ENCODE data around the gene GLTP.
A peak's percentile ranks its signal among the peaks of the same experiment; 100 is the strongest.
"Not testable (repeated sequence)": the region's sequence is repeated elsewhere in the genome, so short reads cannot be mapped to it uniquely, and the experiment has no call there.

The GLTP gene

GRCh38 chr12:109880043-109880931 lies at the start of gene GLTP:
TSS of gene GLTP (minus strand) at chr12:109880541. CDS start at chr12:109880374, 167 bp downstream.
- ATAC-seq: peak; percentile 98
- Mint-ChIP-seq H3K4me1 (peaks cover 46% of the 10 kb centered on the region), H3K9me3 (no peaks in the 10 kb centered on the region), H3K36me3 (peaks cover 13% of the 10 kb centered on the region), H3K27ac (peak within 1 kb of the TSS; percentile 99), H3K4me3 (peak within 1 kb of the TSS; percentile 95)
- DNase-seq (ENCODE audit: low spot score in 2 of 2): peak; percentile 90 to 93

DNA sequence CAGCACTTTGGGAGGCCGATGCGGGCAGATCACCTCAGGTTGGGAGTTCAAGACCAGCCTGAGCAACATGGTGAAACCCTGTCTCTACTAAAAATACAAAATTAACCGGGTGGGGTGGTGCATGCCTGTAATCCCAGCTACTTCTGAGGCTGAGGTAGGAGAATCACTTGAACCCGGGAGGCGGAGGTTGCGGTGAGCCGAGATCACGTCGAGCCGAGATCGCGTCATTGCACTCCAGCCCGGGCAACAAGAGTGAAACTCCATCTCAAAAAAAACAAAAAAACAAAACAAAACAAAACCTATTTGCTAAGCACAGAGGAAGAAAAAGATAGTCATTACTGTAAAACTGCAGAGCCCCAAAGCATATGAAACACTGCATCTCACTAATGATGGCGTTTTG lies 49.0 kb upstream of the GLTP start:
- peaks cover 63% of the 10 kb centered on the region for H3K36me3 Mint-ChIP-seq
- not testable (repeated sequence) for ATAC-seq; H3K9me3 Mint-ChIP-seq; H3K4me3 Mint-ChIP-seq; H3K27ac Mint-ChIP-seq; DNase-seq (ENCODE audit: low spot score in 2 of 2); H3K4me1 Mint-ChIP-seq

DNA sequence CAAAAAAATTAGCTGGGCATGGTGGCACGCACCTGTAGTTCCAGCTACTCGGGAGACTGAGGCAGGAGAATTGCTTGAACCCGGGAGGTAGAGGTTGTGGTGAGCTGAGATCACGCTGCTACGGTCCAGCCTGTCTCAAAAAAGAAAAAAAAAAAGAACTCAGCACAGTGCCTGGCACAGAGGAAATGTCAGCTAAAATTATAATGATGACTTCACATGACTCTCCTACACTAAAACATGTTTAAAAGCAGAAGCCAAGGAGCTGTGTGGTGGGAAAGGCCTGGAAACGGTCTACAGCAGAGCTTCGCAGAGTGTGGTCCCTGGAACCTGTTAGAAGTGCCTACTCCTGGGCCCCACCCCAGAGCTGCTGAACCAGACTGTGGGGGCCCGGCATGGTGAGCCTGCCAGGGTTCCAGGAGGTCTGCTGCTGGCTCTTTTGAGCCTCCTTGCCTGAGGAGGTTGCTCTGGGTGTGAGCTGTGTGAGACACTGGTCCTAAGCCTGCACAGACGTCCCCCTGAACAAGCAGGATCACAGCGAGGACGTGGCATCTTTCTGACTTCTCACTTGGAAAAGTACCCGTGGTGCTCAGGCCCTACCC lies 47.8 kb upstream of the GLTP start:
- DNase-seq (ENCODE audit: low spot score in 2 of 2) (no peak), ATAC-seq (no peak)
- Mint-ChIP-seq H3K4me3 (no peak overlapping the region), H3K4me1 (peaks cover 6% of the 10 kb centered on the region), H3K27ac (no peak overlapping the region), H3K36me3 (peaks cover 53% of the 10 kb centered on the region), H3K9me3 (no peaks in the 10 kb centered on the region)

GRCh38 chr12:109927622-109928021 lies 47.3 kb upstream of the GLTP start:
- Mint-ChIP-seq H3K4me1 (peaks cover 6% of the 10 kb centered on the region), H3K36me3 (peaks cover 47% of the 10 kb centered on the region), H3K4me3 (no peak overlapping the region), H3K9me3 (no peaks in the 10 kb centered on the region), H3K27ac (no peak overlapping the region)
- ATAC-seq (peak; percentile 65), DNase-seq (ENCODE audit: low spot score in 2 of 2) (peak in 1 of 2 donors; percentile 12)

DNA sequence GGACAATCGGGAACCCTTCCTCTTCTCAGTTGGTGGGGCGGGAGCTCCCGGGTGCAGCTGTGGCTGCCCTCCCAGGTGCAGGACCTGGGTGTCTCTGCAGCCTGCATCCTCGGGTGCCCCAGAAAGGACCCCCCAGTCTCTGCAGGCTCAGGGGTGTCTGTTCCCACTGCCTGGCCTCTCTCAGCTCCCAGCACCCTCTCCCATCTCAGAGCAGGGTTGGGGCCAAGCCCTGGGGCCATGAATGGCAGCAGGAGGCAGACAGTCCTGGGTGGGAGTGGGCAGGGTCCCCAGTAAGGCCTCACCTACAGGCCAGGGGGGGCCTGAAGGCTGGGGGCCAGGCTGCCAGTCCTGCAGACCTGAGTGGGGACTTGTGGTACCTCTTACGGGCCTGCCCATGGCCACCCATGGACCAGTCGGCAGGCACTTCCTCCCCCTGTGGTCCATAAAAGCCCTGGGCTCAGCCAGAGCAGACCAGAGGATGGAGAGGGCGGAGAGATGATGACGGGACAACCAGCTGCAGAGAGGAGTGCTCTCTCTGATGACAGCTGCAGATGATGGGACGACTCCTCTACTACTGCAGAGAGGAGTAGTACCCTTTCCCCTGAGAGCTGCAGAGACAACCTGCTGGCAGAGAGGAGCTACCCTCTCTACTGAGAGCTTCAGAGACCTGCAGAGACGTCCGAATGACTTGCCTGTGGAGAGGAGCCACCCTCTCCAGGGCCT lies 46.3 kb upstream of the GLTP start:
- no peaks in the 10 kb centered on the region for H3K9me3 Mint-ChIP-seq
- H3K4me3 Mint-ChIP-seq: no peak overlapping the region
- peaks cover 6% of the 10 kb centered on the region for H3K4me1 Mint-ChIP-seq
- H3K27ac Mint-ChIP-seq: no peak overlapping the region
- DNase-seq (ENCODE audit: low spot score in 2 of 2): no peak
- peaks cover 38% of the 10 kb centered on the region for H3K36me3 Mint-ChIP-seq
- ATAC-seq: no peak

DNA sequence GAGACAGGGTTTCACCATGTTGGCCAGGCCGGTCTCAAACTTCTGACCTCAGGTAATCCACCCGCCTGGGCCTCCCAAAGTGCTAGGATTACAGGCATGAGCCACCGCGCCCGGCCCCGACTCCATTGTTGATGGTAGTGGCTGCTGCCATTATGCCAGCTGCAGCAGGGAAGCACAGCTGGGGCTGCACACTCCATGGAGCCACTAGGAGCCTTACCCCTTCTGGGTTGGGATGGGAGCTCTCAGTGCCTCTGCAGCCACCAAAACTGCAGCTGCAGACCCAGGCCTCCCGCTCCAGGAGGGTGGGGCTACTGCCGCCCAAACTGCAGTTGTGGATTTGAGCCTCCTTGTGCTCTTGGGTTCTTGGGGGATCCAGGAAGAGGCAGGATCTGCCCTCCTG lies 45.7 kb upstream of the GLTP start:
- Mint-ChIP-seq H3K27ac (no peak overlapping the region), H3K4me3 (no peak overlapping the region), H3K9me3 (no peaks in the 10 kb centered on the region), H3K4me1 (peaks cover 6% of the 10 kb centered on the region), H3K36me3 (peaks cover 37% of the 10 kb centered on the region)
- DNase-seq (ENCODE audit: low spot score in 2 of 2) (no peak), ATAC-seq (no peak)

GRCh38 chr12:109925185-109925840 lies 45.0 kb upstream of the GLTP start:
- ATAC-seq: no peak
- no peaks in the 10 kb centered on the region for H3K9me3 Mint-ChIP-seq
- H3K4me1 Mint-ChIP-seq: peaks cover 6% of the 10 kb centered on the region
- H3K27ac Mint-ChIP-seq: peak overlapping the region; percentile 21
- no peak overlapping the region for H3K4me3 Mint-ChIP-seq
- H3K36me3 Mint-ChIP-seq: peaks cover 41% of the 10 kb centered on the region
- DNase-seq (ENCODE audit: low spot score in 2 of 2): no peak

DNA sequence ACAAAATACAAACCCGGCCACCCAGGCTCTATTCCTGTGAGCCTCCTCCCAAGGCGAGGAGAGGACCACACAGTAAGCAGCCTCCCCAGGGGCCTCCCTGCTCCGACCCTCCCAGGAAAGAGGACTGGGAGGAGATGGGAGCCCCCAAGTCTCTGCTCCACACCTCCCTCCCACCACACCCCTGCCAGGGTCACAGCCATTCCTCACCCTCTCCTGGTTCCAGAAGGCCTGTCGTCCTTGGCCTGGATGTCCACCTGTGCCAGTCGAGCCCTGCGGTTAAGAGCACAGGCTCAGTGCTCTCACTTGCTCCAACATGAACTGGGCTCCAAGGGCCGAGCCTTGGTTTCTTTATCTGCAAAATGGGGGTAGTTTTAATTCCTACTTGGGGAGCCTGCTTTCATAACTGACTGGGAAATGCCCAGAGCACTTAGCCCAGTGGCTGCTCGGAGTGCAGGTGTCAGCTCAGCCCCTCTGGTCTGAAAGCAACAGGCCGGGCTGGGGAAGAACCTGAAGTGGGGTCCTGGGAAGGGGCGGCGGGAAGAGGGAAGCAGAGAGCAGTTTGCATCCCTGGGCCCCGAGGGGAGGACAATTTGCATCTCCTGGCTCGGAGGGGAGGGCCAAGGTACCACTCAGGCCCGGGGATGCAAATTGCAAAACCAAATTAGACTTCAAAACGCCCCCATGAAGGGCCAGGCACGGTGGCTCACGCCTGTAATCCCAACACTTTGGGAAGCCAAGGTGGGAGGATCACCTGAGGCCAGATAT lies 43.3 kb upstream of the GLTP start:
- Mint-ChIP-seq H3K9me3 (no peaks in the 10 kb centered on the region), H3K27ac (no peak overlapping the region), H3K36me3 (peaks cover 47% of the 10 kb centered on the region), H3K4me1 (peaks cover 6% of the 10 kb centered on the region), H3K4me3 (no peak overlapping the region)
- DNase-seq (ENCODE audit: low spot score in 2 of 2) (no peak), ATAC-seq (no peak)

- Mint-ChIP-seq H3K36me3 (peaks cover 53% of the 10 kb centered on the region), H3K4me3 (no peak overlapping the region), H3K9me3 (no peaks in the 10 kb centered on the region), H3K4me1 (peaks cover 6% of the 10 kb centered on the region), H3K27ac (no peak overlapping the region)
- DNase-seq (ENCODE audit: low spot score in 2 of 2) (no peak), ATAC-seq (no peak)
Measured at GRCh38 chr12:109923038-109923437, 42.7 kb upstream of the GLTP start.

DNA sequence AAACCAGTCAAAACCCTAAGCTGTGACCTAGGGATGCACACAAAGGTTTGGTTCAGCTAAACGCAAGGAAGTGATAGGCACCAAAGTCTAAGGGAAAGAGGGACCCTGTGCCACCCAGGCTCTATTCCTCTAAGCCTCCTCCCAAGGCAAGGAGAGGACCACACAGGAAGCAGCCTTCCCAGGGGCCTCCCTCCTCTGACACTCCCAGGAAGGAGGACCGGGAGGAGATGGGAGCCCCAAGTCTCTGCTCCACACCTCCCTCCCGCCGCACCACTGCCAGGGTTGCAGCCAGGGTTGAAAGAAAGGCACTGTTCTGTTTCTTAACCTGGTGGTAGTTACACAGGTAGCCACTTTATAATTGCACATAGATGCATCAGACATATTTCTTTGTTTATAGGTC lies 41.6 kb upstream of the GLTP start:
- peaks cover 56% of the 10 kb centered on the region for H3K36me3 Mint-ChIP-seq
- no peaks in the 10 kb centered on the region for H3K4me1 Mint-ChIP-seq
- DNase-seq (ENCODE audit: low spot score in 2 of 2) (no peak), ATAC-seq (no peak)
- H3K4me3 Mint-ChIP-seq: no peak overlapping the region
- no peaks in the 10 kb centered on the region for H3K9me3 Mint-ChIP-seq
- H3K27ac Mint-ChIP-seq: peak overlapping the region; percentile 67

GRCh38 chr12:109920261-109920780 lies 40.0 kb upstream of the GLTP start:
- no peak overlapping the region for H3K4me3 Mint-ChIP-seq
- H3K9me3 Mint-ChIP-seq: no peaks in the 10 kb centered on the region
- DNase-seq (ENCODE audit: low spot score in 2 of 2) (no peak), ATAC-seq (no peak)
- peak overlapping the region; percentile 32 for H3K27ac Mint-ChIP-seq
- H3K4me1 Mint-ChIP-seq: no peaks in the 10 kb centered on the region
- peaks cover 72% of the 10 kb centered on the region for H3K36me3 Mint-ChIP-seq

GRCh38 chr12:109919456-109919855 lies 39.1 kb upstream of the GLTP start:
- H3K4me1 Mint-ChIP-seq: no peaks in the 10 kb centered on the region
- H3K27ac Mint-ChIP-seq: no peak overlapping the region
- no peak overlapping the region for H3K4me3 Mint-ChIP-seq
- ATAC-seq (no peak), DNase-seq (ENCODE audit: low spot score in 2 of 2) (no peak)
- no peaks in the 10 kb centered on the region for H3K9me3 Mint-ChIP-seq
- H3K36me3 Mint-ChIP-seq: peaks cover 69% of the 10 kb centered on the region

GRCh38 chr12:109916045-109916444 lies 35.7 kb upstream of the GLTP start:
- Mint-ChIP-seq H3K4me3 (no peak overlapping the region), H3K9me3 (no peaks in the 10 kb centered on the region), H3K36me3 (peaks cover 94% of the 10 kb centered on the region), H3K27ac (peak overlapping the region; percentile 85), H3K4me1 (no peaks in the 10 kb centered on the region)
- no peak for DNase-seq (ENCODE audit: low spot score in 2 of 2)
- no peak for ATAC-seq

Data from stimulated activated effector memory CD8-positive, alpha-beta T cell treated with anti-CD3 and anti-CD28 coated beads, Interleukin-12 subunit alpha, Interleukin-12 subunit beta, amount 100 ng/mL, for 72 hours (primary cell).